ENCODE data around the gene TEDC1. TPM values are rescaled to one million over a fixed set of nuclear protein-coding genes. Genes with fewer than 3 reads are reported as not detected.

Gene TEDC1
- total RNA-seq, 1 experiment from 2014 or later: 17.9 TPM

GRCh38 chr14:105455766-105456660, 35.0 kb upstream of the TEDC1 start (continued):
- TF ChIP-seq FOXP4 (CRISPR knock-in tag; IDR thresholded peaks at IDR 0.05) (no peak), SMAD4 (CRISPR knock-in tag; IDR thresholded peaks at IDR 0.05) (no peak), NFATC4 (CRISPR knock-in tag; IDR thresholded peaks at IDR 0.05) (no peak), PREB (CRISPR knock-in tag; IDR thresholded peaks at IDR 0.05; ENCODE audit: borderline replicate concordance) (no peak), ESRRA (CRISPR knock-in tag; IDR thresholded peaks at IDR 0.05; ENCODE audit: borderline replicate concordance) (no peak), ATF2 (CRISPR knock-in tag; IDR thresholded peaks at IDR 0.05; ENCODE audit: borderline replicate concordance, low read depth) (no peak), ZNF396 (CRISPR knock-in tag; IDR thresholded peaks at IDR 0.05; ENCODE audit: borderline replicate concordance) (no peak), CTCF (IDR thresholded peaks at IDR 0.05) (no peak), ZMAT4 (CRISPR knock-in tag; IDR thresholded peaks at IDR 0.05) (no peak)

GRCh38 chr14:105456736-105457617, 34.1 kb upstream of the TEDC1 start:
- ChIA-PET CTCF (interaction anchor here (2.2 kb wide), 1 partner anchor 24 kb away, joined by 10 read pairs; no protein-coding TSS in a partner anchor), POLR2A (no interaction called here)
- Mint-ChIP-seq H3K27me3 (ENCODE audit: low read depth) (no peaks in the 10 kb centered on the region), H3K4me3 (no peak overlapping the region), H3K9me3 (no peaks in the 10 kb centered on the region), H3K27ac (no peak overlapping the region), H3K4me1 (no peaks in the 10 kb centered on the region), H3K36me3 (peaks cover 36% of the 10 kb centered on the region)
- DNase-seq (ENCODE audit: low spot score): no peak
- no peak for ATAC-seq
- TF ChIP-seq AR (CRISPR knock-in tag; IDR thresholded peaks at IDR 0.05) (no peak), ESRRA (CRISPR knock-in tag; IDR thresholded peaks at IDR 0.05; ENCODE audit: borderline replicate concordance) (no peak), ZNF671 (CRISPR knock-in tag; IDR thresholded peaks at IDR 0.05) (no peak), TEAD1 (CRISPR knock-in tag; IDR thresholded peaks at IDR 0.05) (no peak), CBFB (CRISPR knock-in tag; IDR thresholded peaks at IDR 0.05; ENCODE audit: low read depth) (no peak)
